SH-SY5Y (cell line): Measurements from ENCODE around the gene MAP4K2.

ENCODE experiments used
- GATA2 ChIP-seq: IDR thresholded peaks from 2 replicates; pipeline ENCODE4 v1.6.1; 2011; ENCODE audit warnings: mild to moderate bottlenecking, low read depth, low read length
- GATA3 ChIP-seq: IDR thresholded peaks from 2 replicates; pipeline ENCODE4 v1.6.1; 2011; ENCODE audit warnings: low read depth, mild to moderate bottlenecking, low read length, moderate library complexity

DNA sequence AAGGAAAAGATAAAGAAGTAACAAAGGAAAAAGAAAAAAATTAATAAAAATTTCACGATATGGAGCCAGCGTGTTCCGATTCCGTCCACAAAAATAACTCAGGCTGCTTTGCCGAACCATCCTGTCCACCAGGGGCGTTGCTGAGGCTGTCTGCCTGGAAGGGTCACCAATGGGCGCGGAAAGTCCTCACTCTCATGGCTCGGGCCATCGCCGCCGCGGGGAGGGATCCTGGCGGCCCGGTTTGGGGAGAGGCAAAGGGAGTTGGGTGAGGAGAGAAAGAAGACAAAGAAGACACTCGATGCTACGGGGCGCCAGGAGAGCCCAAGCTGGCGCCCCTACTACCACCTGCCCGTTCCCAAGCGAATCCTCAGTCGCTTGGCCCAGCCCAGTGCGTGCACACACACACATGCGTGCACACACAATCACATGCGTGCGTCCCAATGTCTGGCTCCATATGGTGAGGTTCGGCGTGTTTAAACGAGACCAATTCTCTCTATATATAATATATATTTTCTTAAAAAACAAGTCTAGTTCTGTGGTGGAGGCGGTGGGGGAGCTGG is 37.6 kb downstream of the MAP4K2 start:
- TF ChIP-seq GATA2: no peak
- TF ChIP-seq GATA3: no peak
